GM23338 (cell line): ENCODE results near the gene GRIN3B. TPM values are rescaled to one million over a fixed set of nuclear protein-coding genes. Genes with fewer than 3 reads are reported as not detected.

Source experiments
- ATAC-seq: fragments of 200-7000 bp; cut with Tn5 transposase; 3 replicates; pipeline ENCODE4 v1.9.1; 2020
- DNase-seq: peaks from one replicate; pipeline ENCODE4 v3.0.0-alpha.2; 2015; ENCODE audit warnings: low spot score
- H2AFZ ChIP-seq: fragments of 200-600 bp; sonication (generic); 2 replicates; pipeline ENCODE4 v1.8.0; 2016; ENCODE audit warnings: antibody characterized with exemption, mild to moderate bottlenecking, moderate library complexity
- H3F3A ChIP-seq: fragments of 200-600 bp; sonication (generic); replicated peaks from 2 replicates; pipeline ENCODE4 v1.8.0; 2017; ENCODE audit warnings: antibody characterized with exemption, mixed run types, low read depth
- H3K27ac ChIP-seq: fragments of 200-600 bp; sonication (generic); 2 replicates; pipeline ENCODE4 v1.6.1; 2016; ENCODE audit warnings: low read depth
- H3K27me3 ChIP-seq: fragments of 200-600 bp; sonication (generic); 2 replicates; pipeline ENCODE4 v1.8.0; 2016; ENCODE audit warnings: mild to moderate bottlenecking, mixed run types, moderate library complexity; ENCODE audit not compliant: insufficient read depth
- H3K36me3 ChIP-seq: fragments of 200-600 bp; sonication (generic); 2 replicates; pipeline ENCODE4 v1.8.0; 2016; ENCODE audit warnings: mild to moderate bottlenecking; ENCODE audit not compliant: insufficient read depth
- H3K4me1 ChIP-seq: fragments of 200-600 bp; sonication (generic); 2 replicates; pipeline ENCODE4 v1.8.0; 2016; ENCODE audit warnings: mild to moderate bottlenecking, moderate library complexity; ENCODE audit not compliant: insufficient read depth
- H3K4me2 ChIP-seq: fragments of 200-600 bp; sonication (generic); 2 replicates; pipeline ENCODE4 v1.7.1; 2017; ENCODE audit warnings: mixed run types
- H3K4me3 ChIP-seq: fragments of 200-600 bp; sonication (generic); 2 replicates; pipeline ENCODE4 v1.6.1; 2016; ENCODE audit warnings: mixed run types
- H3K79me2 ChIP-seq: fragments of 200-600 bp; sonication (generic); replicated peaks from 2 replicates; pipeline ENCODE4 v1.8.0; 2017; ENCODE audit warnings: mild to moderate bottlenecking; ENCODE audit not compliant: insufficient read depth
- H3K9me2 ChIP-seq: fragments of 200-600 bp; sonication (generic); 2 replicates; pipeline ENCODE4 v1.8.0; 2017; ENCODE audit not compliant: insufficient read depth
- H4K20me1 ChIP-seq: fragments of 200-600 bp; sonication (generic); replicated peaks from 2 replicates; pipeline ENCODE4 v1.8.0; 2017; ENCODE audit warnings: mild to moderate bottlenecking; ENCODE audit not compliant: insufficient read depth
- H3K27ac Mint-ChIP-seq: 2 replicates; pipeline ENCODE4 v1.8.0; 2020; ENCODE audit warnings: inconsistent platforms, mild to moderate bottlenecking, moderate library complexity, mixed read lengths
- H3K27me3 Mint-ChIP-seq: 3 replicates; pipeline ENCODE4 v1.8.0; 2022; ENCODE audit warnings: low read depth, mild to moderate bottlenecking, moderate library complexity, mixed read lengths, inconsistent platforms; ENCODE audit not compliant: insufficient read depth, poor library complexity
- H3K36me3 Mint-ChIP-seq: 3 replicates; pipeline ENCODE4 v1.8.0; 2021; ENCODE audit warnings: low read depth, mild to moderate bottlenecking, inconsistent platforms, moderate library complexity, mixed read lengths
- H3K4me1 Mint-ChIP-seq: 3 replicates; pipeline ENCODE4 v1.8.0; 2020; ENCODE audit warnings: mild to moderate bottlenecking, inconsistent platforms, mixed read lengths
- H3K4me3 Mint-ChIP-seq: 3 replicates; pipeline ENCODE4 v1.8.0; 2021; ENCODE audit warnings: moderate library complexity, mild to moderate bottlenecking, inconsistent platforms, mixed read lengths
- H3K9me3 Mint-ChIP-seq: 3 replicates; pipeline ENCODE4 v1.8.0; 2020; ENCODE audit warnings: moderate library complexity, mild to moderate bottlenecking, inconsistent platforms, mixed read lengths
- CREB1 ChIP-seq: fragments of 250-450 bp; sonication (Bioruptor Pico); IDR thresholded peaks from 2 replicates; pipeline ENCODE4 v1.5.0; 2020; ENCODE audit warnings: low read depth, mild to moderate bottlenecking, moderate library complexity
- ETS1 ChIP-seq: IDR thresholded peaks from 2 replicates; pipeline ENCODE4 v1.6.1; 2016; ENCODE audit warnings: antibody characterized with exemption
- EZH2 ChIP-seq: fragments of 200-600 bp; sonication (generic); IDR thresholded peaks from one replicate; pipeline ENCODE4 v1.8.0; 2017; ENCODE audit warnings: antibody characterized with exemption, mild to moderate bottlenecking, low read depth; ENCODE audit not compliant: unreplicated experiment
- EZH2phosphoT487 ChIP-seq: fragments of 200-600 bp; sonication (generic); IDR thresholded peaks from one replicate; pipeline ENCODE4 v1.8.1; 2018; ENCODE audit warnings: antibody characterized with exemption; ENCODE audit not compliant: unreplicated experiment
- JUNB ChIP-seq: IDR thresholded peaks from one replicate; pipeline ENCODE4 v1.6.1; 2016; ENCODE audit warnings: antibody characterized with exemption; ENCODE audit not compliant: unreplicated experiment
- NANOG ChIP-seq: IDR thresholded peaks from 2 replicates; pipeline ENCODE4 v1.6.1; 2016; ENCODE audit warnings: antibody characterized with exemption, borderline replicate concordance
- POLR2AphosphoS5 ChIP-seq: IDR thresholded peaks from 2 replicates; pipeline ENCODE4 v1.6.1; 2016; ENCODE audit warnings: antibody characterized with exemption, low read depth
- REST ChIP-seq: IDR thresholded peaks from one replicate; pipeline ENCODE4 v1.6.1; 2018; ENCODE audit warnings: antibody characterized with exemption; ENCODE audit not compliant: unreplicated experiment
- STAT1 ChIP-seq: IDR thresholded peaks from one replicate; pipeline ENCODE4 v1.6.1; 2016; ENCODE audit warnings: antibody characterized with exemption; ENCODE audit not compliant: unreplicated experiment
- ZNF114 ChIP-seq: fragments of 250-450 bp; sonication (Bioruptor Pico); IDR thresholded peaks from 2 replicates; pipeline ENCODE4 v1.5.0; 2020; ENCODE audit warnings: mild to moderate bottlenecking, moderate library complexity
- ZNF331 ChIP-seq: fragments of 250-450 bp; sonication (Bioruptor Pico); IDR thresholded peaks from 2 replicates; pipeline ENCODE4 v1.5.0; 2020; ENCODE audit warnings: low read depth, mild to moderate bottlenecking, moderate library complexity
- ZNF462 ChIP-seq: fragments of 250-450 bp; sonication (Bioruptor Pico); IDR thresholded peaks from 2 replicates; pipeline ENCODE4 v1.5.0; 2020; ENCODE audit warnings: mild to moderate bottlenecking, moderate library complexity
- polyA plus RNA-seq: library from polyadenylated mRNA; unstranded; fragments of >200 nt; fragmentation: Nextera tagmentation; extraction: Ambion mirVana; gene quantifications from 2 replicates; pipeline ENCODE4 v1.2.1, GENCODE V29; 2016
- total RNA-seq: library from RNA; depleted of rRNA; stranded (reverse); fragments of >200 nt; shearing (Covaris generic); gene quantifications from 2 replicates; pipeline ENCODE4 v1.2.3, GENCODE V29; 2014

GRIN3B gene
- total and polyA plus RNA-seq, 2 experiments from 2014 or later, result 0.11 to 2.8 TPM

GRCh38 chr19:994516-994915 lies 5.7 kb upstream of the GRIN3B start (continued):
- no peak for TF ChIP-seq ETS1
- TF ChIP-seq NANOG, result no peak

GRCh38 chr19:995051-995827 lies 5.0 kb upstream of the GRIN3B start:
- Histone ChIP-seq H3K27me3 (peaks cover 31% of the 10 kb centered on the region), H3K4me2 (no peak overlapping the region), H3K36me3 (no peaks in the 10 kb centered on the region; the same call in 1 of the 2 replicates), H2AFZ (no peak overlapping the region), H3K4me3 (no peak overlapping the region), H3K79me2 (no peaks in the 10 kb centered on the region), H3F3A (peaks cover 27% of the 10 kb centered on the region), H4K20me1 (peaks cover 2% of the 10 kb centered on the region; the same call in 1 of the 2 replicates), H3K27ac (no peak overlapping the region), H3K4me1 (no peaks in the 10 kb centered on the region), H3K9me2 (no peaks in the 10 kb centered on the region)
- H3K4me3 Mint-ChIP-seq, result no peak overlapping the region
- ATAC-seq (no peak; the same call in 2 of the 3 replicates), DNase-seq (no peak)
- peaks cover 11% of the 10 kb centered on the region for H3K36me3 Mint-ChIP-seq
- H3K4me1 Mint-ChIP-seq, result no peaks in the 10 kb centered on the region; the same call in 1 of the 3 replicates
- no peak overlapping the region for H3K27ac Mint-ChIP-seq
- no peaks in the 10 kb centered on the region for H3K9me3 Mint-ChIP-seq
- peaks cover 38% of the 10 kb centered on the region for H3K27me3 Mint-ChIP-seq
- TF ChIP-seq ZNF114 (CRISPR knock-in tag) (no peak), NANOG (no peak), ZNF462 (CRISPR knock-in tag) (no peak), STAT1 (no peak), EZH2 (no peak), POLR2AphosphoS5 (no peak), EZH2phosphoT487 (no peak), ZNF331 (CRISPR knock-in tag) (no peak), REST (no peak), JUNB (no peak), CREB1 (no peak), ETS1 (no peak)
